GM12878 (cell line): ENCODE results near the gene NAP1L5. TPM values are rescaled to one million over a fixed set of nuclear protein-coding genes. Genes with fewer than 3 reads are reported as not detected.

Source experiments
- ATAC-seq: fragments of 200-7000 bp; cut with Tn5 transposase; 3 replicates; pipeline ENCODE4 v1.9.1; 2020; ENCODE audit warnings: mild to moderate bottlenecking, moderate library complexity
- BruUV-seq: library from RNA; stranded (reverse); fragments of 400-500 nt; replicated peaks from 2 replicates; lab custom pipeline; 2021; lab: Mats Ljungman, UMichigan
- CTCF ChIA-PET: fragments of 300-600 bp; sonication (Branson Sonifier 250); formaldehyde crosslinking; extraction: SDS; loops from one replicate; lab custom pipeline; 2021; ENCODE audit warnings: inconsistent platforms; lab: Yijun Ruan, JAX
- POLR2A ChIA-PET: fragments of 350-600 bp; formaldehyde crosslinking; extraction: SDS; loops from one replicate; lab custom pipeline; 2021; ENCODE audit warnings: inconsistent platforms; lab: Charles Lee
- RAD21 ChIA-PET: fragments of 300-600 bp; sonication (Branson Sonifier 250); formaldehyde crosslinking; loops from one replicate; lab custom pipeline; 2023; ENCODE audit warnings: antibody characterized with exemption; ENCODE audit not compliant: unreplicated experiment; lab: Charles Lee
- SMC1A ChIA-PET: fragments of 300-600 bp; sonication (Branson Sonifier 250); formaldehyde crosslinking; loops from one replicate; lab custom pipeline; 2023; ENCODE audit not compliant: unreplicated experiment, uncharacterized antibody; lab: Charles Lee
- DNase-seq: peaks from one replicate; pipeline ENCODE4 v3.0.0-alpha.2; 2011; ENCODE audit warnings: low read depth, low spot score
- FAIRE-seq: peaks from 3 replicates; lab custom pipeline; 2011; peaks lifted over from hg19 to GRCh38; lab: Jason Lieb, UNC
- H2AFZ ChIP-seq: 2 replicates; pipeline ENCODE4 v1.6.0; 2011; ENCODE audit warnings: low read depth, low read length, control low read depth; ENCODE audit not compliant: control insufficient read depth
- H3K27ac ChIP-seq: 2 replicates; pipeline ENCODE4 v1.5.1; 2011; ENCODE audit warnings: control low read depth; ENCODE audit not compliant: control insufficient read depth, insufficient read depth
- H3K27me3 ChIP-seq, 2 experiments: replicated peaks in 1 of 2; 2 replicates each; pipeline versions ENCODE4 v1.6.0 to v1.6.1; 2011; ENCODE audit warnings: low read length in 1 of 2; ENCODE audit not compliant: control insufficient read depth in 2 of 2, insufficient read depth in 2 of 2
- H3K36me3 ChIP-seq, 2 experiments: 2 replicates each; pipeline ENCODE4 v1.5.1; 2011; ENCODE audit warnings: low read length in 1 of 2; ENCODE audit not compliant: control insufficient read depth in 2 of 2, insufficient read depth in 2 of 2
- H3K4me1 ChIP-seq: 2 replicates; pipeline ENCODE4 v1.6.1; 2011; ENCODE audit warnings: mild to moderate bottlenecking, low read length, moderate library complexity, mixed read lengths; ENCODE audit not compliant: control insufficient read depth, insufficient read depth
- H3K4me2 ChIP-seq: 2 replicates; pipeline ENCODE4 v1.6.0; 2011; ENCODE audit warnings: control low read depth; ENCODE audit not compliant: control insufficient read depth, insufficient read depth
- H3K4me3 ChIP-seq: fragments of 200-600 bp; sonication (generic); 2 replicates; pipeline ENCODE4 v1.5.1; 2016
- H3K79me2 ChIP-seq: 2 replicates; pipeline ENCODE4 v1.6.0; 2011; ENCODE audit warnings: low read length; ENCODE audit not compliant: control insufficient read depth, insufficient read depth
- H3K9ac ChIP-seq: 2 replicates; pipeline ENCODE4 v1.8.0; 2011; ENCODE audit warnings: low read length, control low read depth, mixed read lengths; ENCODE audit not compliant: control insufficient read depth, insufficient read depth
- H3K9me3 ChIP-seq: replicated peaks from 3 replicates; pipeline ENCODE4 v1.5.1; 2011; ENCODE audit warnings: mild to moderate bottlenecking, low read length; ENCODE audit not compliant: control insufficient read depth, insufficient read depth
- H4K20me1 ChIP-seq: 2 replicates; pipeline ENCODE4 v1.6.0; 2011; ENCODE audit not compliant: control insufficient read depth, insufficient read depth
- EZH2 ChIP-seq: IDR thresholded peaks from 2 replicates; pipeline ENCODE4 v1.6.1; 2012; ENCODE audit warnings: low read depth, mild to moderate bottlenecking, control low read depth, inconsistent platforms, low read length, borderline replicate concordance; ENCODE audit not compliant: control insufficient read depth
- KDM1A ChIP-seq: fragments of 200-600 bp; sonication (generic); IDR thresholded peaks from 2 replicates; pipeline ENCODE4 v1.6.1; 2016; ENCODE audit warnings: borderline replicate concordance
- MEF2A ChIP-seq: IDR thresholded peaks from 2 replicates; pipeline ENCODE4 v1.6.1; 2011; ENCODE audit warnings: low read depth, mild to moderate bottlenecking, low read length, moderate library complexity; ENCODE audit not compliant: insufficient read depth
- POLR2AphosphoS5 ChIP-seq: IDR thresholded peaks from 2 replicates; pipeline ENCODE4 v1.6.1; 2011; ENCODE audit warnings: mild to moderate bottlenecking, low read length, inconsistent platforms
- SKIL ChIP-seq: fragments of 450-650 bp; IDR thresholded peaks from 2 replicates; pipeline ENCODE4 v1.6.1; 2017; ENCODE audit warnings: mild to moderate bottlenecking, low read depth, inconsistent platforms; ENCODE audit not compliant: poor library complexity, severe bottlenecking
- USF1 ChIP-seq: IDR thresholded peaks from 2 replicates; pipeline ENCODE4 v1.6.1; 2011; ENCODE audit warnings: borderline replicate concordance, low read depth, mild to moderate bottlenecking, moderate library complexity, mixed read lengths, low read length; ENCODE audit not compliant: insufficient read depth; ENCODE audit errors: extremely low read length
- ZBTB4 ChIP-seq: fragments of 450-650 bp; formaldehyde crosslinking; IDR thresholded peaks from 2 replicates; pipeline ENCODE4 v1.4.0; 2022; ENCODE audit warnings: mild to moderate bottlenecking, moderate library complexity
- WGBS: methylation state at CpG from one replicate; pipeline ENCODE4 v1.1.6; 2016; ENCODE audit warnings: low lambda C conversion rate; ENCODE audit not compliant: insufficient replicate concordance, insufficient coverage; ENCODE audit errors: missing lambda C conversion rate; 5-methylcytosine and 5-hydroxymethylcytosine counted together
- in situ Hi-C: fragments of 300-500 bp; cut with MboI; formaldehyde crosslinking; loops from 9 replicates; pipeline ENCODE4 v1.14.3; 2018; ENCODE audit warnings: mixed read lengths
- intact Hi-C: fragments of 100-400 bp; cut with micrococcal nuclease; formaldehyde crosslinking; loops from one replicate; pipeline ENCODE4 v1.14.2; 2022; ENCODE audit not compliant: unreplicated experiment
- polyA plus RNA-seq, 11 experiments: library from polyadenylated mRNA; depleted of rRNA in 4 of 11; unstranded in 6 of 11; stranded (reverse) in 5 of 11; fragments of >200 nt; fragmentation: Nextera tagmentation in 4 of 11; fragmentation: Illumina TruSeq in 1 of 11; extraction: Ambion mirVana in 4 of 11; extraction: Trizol in 1 of 11; gene quantifications; 1 replicate in 1 of 11; 2 replicates in 10 of 11; pipeline versions ENCODE4 v1.2.1 to v1.2.3, GENCODE V29; 2011 to 2016; ENCODE audit warnings: inconsistent platforms in 2 of 11, missing spikeins in 2 of 11, low read depth in 1 of 11
- total RNA-seq, 4 experiments: library from RNA; depleted of rRNA in 3 of 4; stranded (reverse); fragments of >200 nt in 3 of 4; fragmentation: Illumina TruSeq in 1 of 4; extraction: Trizol in 1 of 4; gene quantifications; 2 replicates each; pipeline versions ENCODE4 v1.2.1 to v1.2.3, GENCODE V29; 2013 to 2021
- TF ChIP-seq, protein P1 (sequence below): IDR thresholded peaks from 2 replicates; pipeline ENCODE4 v1.6.1; 2012; ENCODE audit warnings: mild to moderate bottlenecking, low read depth, low read length

Gene NAP1L5
- total and polyA plus RNA-seq, 10 of the 15 experiments (the other 5 are each of a cell fraction or from before 2014, with no cell fraction given) = 2.1 to 5.3 (median 3.7) TPM

GRCh38 chr4:88697588-88698329 is at the start of gene NAP1L5 (continued):
- no peak for TF ChIP-seq SKIL
- no peak for TF ChIP-seq EZH2

DNA sequence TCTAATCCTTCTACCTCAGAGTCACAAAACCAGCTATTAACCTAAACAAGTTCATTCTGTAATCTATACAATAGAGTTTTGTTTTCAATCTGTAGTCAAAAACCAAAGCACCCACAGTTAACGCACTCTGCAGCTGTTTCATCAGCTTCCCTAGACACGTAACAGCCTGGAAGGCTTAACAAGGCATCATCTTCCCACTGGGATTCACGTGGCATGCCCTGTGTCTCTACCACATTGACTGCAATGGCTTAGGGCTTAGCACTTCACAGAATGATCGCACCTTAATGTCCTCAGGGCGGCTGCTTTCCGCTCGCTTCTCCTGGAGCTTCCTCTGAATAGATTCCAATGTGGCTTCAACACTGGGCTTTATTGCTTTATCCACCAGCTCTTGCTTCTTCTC is 49.7 kb upstream of the NAP1L5 start:
- Histone ChIP-seq H3K4me2 (no peak overlapping the region), H2AFZ (no peak overlapping the region), H3K4me3 (no peak overlapping the region), H3K36me3 (no peaks in the 10 kb centered on the region), H3K27me3 (no peaks in the 10 kb centered on the region), H3K9ac (no peak overlapping the region), H3K9me3 (no peaks in the 10 kb centered on the region), H3K4me1 (no peaks in the 10 kb centered on the region), H3K79me2 (no peaks in the 10 kb centered on the region), H3K27ac (no peak overlapping the region), H4K20me1 (no peaks in the 10 kb centered on the region)
- POLR2A ChIA-PET = no interaction called here
- SMC1A ChIA-PET = interaction anchor here (1.0 kb wide), 1 partner anchor 30 kb away, joined by 4 read pairs; no protein-coding TSS in a partner anchor
- intact Hi-C loops = no loop called here
- RAD21 ChIA-PET = no interaction called here
- no peak for FAIRE-seq
- 62% methylated on average over 7 of the region's 7 CpGs for WGBS
- no peak for DNase-seq
- no TSS peak for BruUV-seq
- in situ Hi-C loops = no loop called here
- ATAC-seq = no peak
- CTCF ChIA-PET = interaction anchor here (1.1 kb wide), 1 partner anchor 8 kb away, joined by 3 read pairs; no protein-coding TSS in a partner anchor
- TF ChIP-seq, protein P1, sequence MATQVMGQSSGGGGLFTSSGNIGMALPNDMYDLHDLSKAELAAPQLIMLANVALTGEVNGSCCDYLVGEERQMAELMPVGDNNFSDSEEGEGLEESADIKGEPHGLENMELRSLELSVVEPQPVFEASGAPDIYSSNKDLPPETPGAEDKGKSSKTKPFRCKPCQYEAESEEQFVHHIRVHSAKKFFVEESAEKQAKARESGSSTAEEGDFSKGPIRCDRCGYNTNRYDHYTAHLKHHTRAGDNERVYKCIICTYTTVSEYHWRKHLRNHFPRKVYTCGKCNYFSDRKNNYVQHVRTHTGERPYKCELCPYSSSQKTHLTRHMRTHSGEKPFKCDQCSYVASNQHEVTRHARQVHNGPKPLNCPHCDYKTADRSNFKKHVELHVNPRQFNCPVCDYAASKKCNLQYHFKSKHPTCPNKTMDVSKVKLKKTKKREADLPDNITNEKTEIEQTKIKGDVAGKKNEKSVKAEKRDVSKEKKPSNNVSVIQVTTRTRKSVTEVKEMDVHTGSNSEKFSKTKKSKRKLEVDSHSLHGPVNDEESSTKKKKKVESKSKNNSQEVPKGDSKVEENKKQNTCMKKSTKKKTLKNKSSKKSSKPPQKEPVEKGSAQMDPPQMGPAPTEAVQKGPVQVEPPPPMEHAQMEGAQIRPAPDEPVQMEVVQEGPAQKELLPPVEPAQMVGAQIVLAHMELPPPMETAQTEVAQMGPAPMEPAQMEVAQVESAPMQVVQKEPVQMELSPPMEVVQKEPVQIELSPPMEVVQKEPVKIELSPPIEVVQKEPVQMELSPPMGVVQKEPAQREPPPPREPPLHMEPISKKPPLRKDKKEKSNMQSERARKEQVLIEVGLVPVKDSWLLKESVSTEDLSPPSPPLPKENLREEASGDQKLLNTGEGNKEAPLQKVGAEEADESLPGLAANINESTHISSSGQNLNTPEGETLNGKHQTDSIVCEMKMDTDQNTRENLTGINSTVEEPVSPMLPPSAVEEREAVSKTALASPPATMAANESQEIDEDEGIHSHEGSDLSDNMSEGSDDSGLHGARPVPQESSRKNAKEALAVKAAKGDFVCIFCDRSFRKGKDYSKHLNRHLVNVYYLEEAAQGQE = no peak
- no peak for TF ChIP-seq ZBTB4
- no peak for TF ChIP-seq POLR2AphosphoS5
- TF ChIP-seq USF1 = no peak
- no peak for TF ChIP-seq MEF2A
- no peak for TF ChIP-seq KDM1A
